ENCODE data around the gene CCDC88C. TPM values are rescaled to one million over a fixed set of nuclear protein-coding genes. Genes with fewer than 3 reads are reported as not detected.

CCDC88C gene
- polyA plus RNA-seq, 1 donor (not counting 4 experiments of a cell fraction or from before 2014, with no cell fraction given) = 2.4 TPM

GRCh38 chr14:91380123-91380522, 37.5 kb downstream of the CCDC88C start:
- H3K9me3 ChIP-seq (ENCODE audit: control insufficient read depth, low read depth, low read length) = no peaks in the 10 kb centered on the region
- H3K9me1 ChIP-seq (ENCODE audit: control insufficient read depth, extremely low read depth, insufficient read depth, low read length) = no peaks in the 10 kb centered on the region
- H3K27me3 ChIP-seq (ENCODE audit: control insufficient read depth, extremely low read depth, insufficient read depth, low read length) = no peaks in the 10 kb centered on the region
- FAIRE-seq = no peak
- no peaks in the 10 kb centered on the region for H3K79me2 ChIP-seq (ENCODE audit: control insufficient read depth, insufficient read depth, low read length)
- no peaks in the 10 kb centered on the region for H4K20me1 ChIP-seq (ENCODE audit: control insufficient read depth, extremely low read depth, insufficient read depth, low read length)
- H3K27ac ChIP-seq (ENCODE audit: control insufficient read depth, insufficient read depth, low read length) = no peak overlapping the region
- no peaks in the 10 kb centered on the region for H3K36me3 ChIP-seq (ENCODE audit: control insufficient read depth in 2 of 2, extremely low read depth in 1 of 2, insufficient read depth in 2 of 2, low read length in 2 of 2)
- TF ChIP-seq EZH2 (IDR thresholded peaks at IDR 0.05; ENCODE audit: low read length) (no peak), CTCF (optimal IDR thresholded peaks at IDR 0.05 in 1 of 3, IDR thresholded peaks at IDR 0.05 in 1 of 3, conservative IDR thresholded peaks at IDR 0.05 in 1 of 3; ENCODE audit: extremely low read depth in 1 of 3, insufficient read depth in 2 of 3, low read length in 3 of 3) (no peak)
- H3K4me1 ChIP-seq (ENCODE audit: control insufficient read depth, extremely low read depth, insufficient read depth, low read length) = no peaks in the 10 kb centered on the region
- H2AFZ ChIP-seq (ENCODE audit: control insufficient read depth, low read length) = no peak overlapping the region
- H3K9ac ChIP-seq (ENCODE audit: control insufficient read depth, extremely low read depth, insufficient read depth, low read length) = no peak overlapping the region
- DNase-seq (ENCODE audit: low read depth, low spot score) = no peak
- H3K4me3 ChIP-seq (ENCODE audit: control insufficient read depth in 2 of 3, extremely low read depth in 1 of 3, insufficient read depth in 2 of 3, low read depth in 1 of 3, low read length in 3 of 3) = no peak overlapping the region
- no peak overlapping the region for H3K4me2 ChIP-seq (ENCODE audit: control insufficient read depth, extremely low read depth, insufficient read depth, low read depth, low read length)
- dilution Hi-C loops (cut with MboI; ENCODE audit: extremely low pct_ligation_motif_present, low sequenced_read_pairs) = no loop called here

- H3K36me3 ChIP-seq (ENCODE audit: control insufficient read depth in 2 of 2, extremely low read depth in 1 of 2, insufficient read depth in 2 of 2, low read length in 2 of 2) = no peaks in the 10 kb centered on the region
- H3K4me1 ChIP-seq (ENCODE audit: control insufficient read depth, extremely low read depth, insufficient read depth, low read length) = no peaks in the 10 kb centered on the region
- no peaks in the 10 kb centered on the region for H3K27me3 ChIP-seq (ENCODE audit: control insufficient read depth, extremely low read depth, insufficient read depth, low read length)
- H3K9me3 ChIP-seq (ENCODE audit: control insufficient read depth, low read depth, low read length) = no peaks in the 10 kb centered on the region
- H3K27ac ChIP-seq (ENCODE audit: control insufficient read depth, insufficient read depth, low read length) = no peak overlapping the region
- TF ChIP-seq EZH2 (IDR thresholded peaks at IDR 0.05; ENCODE audit: low read length) (no peak), CTCF (optimal IDR thresholded peaks at IDR 0.05 in 1 of 3, IDR thresholded peaks at IDR 0.05 in 1 of 3, conservative IDR thresholded peaks at IDR 0.05 in 1 of 3; ENCODE audit: extremely low read depth in 1 of 3, insufficient read depth in 2 of 3, low read length in 3 of 3) (no peak)
- H2AFZ ChIP-seq (ENCODE audit: control insufficient read depth, low read length) = no peak overlapping the region
- FAIRE-seq (no peak), DNase-seq (ENCODE audit: low read depth, low spot score) (no peak)
- dilution Hi-C loops (cut with MboI; ENCODE audit: extremely low pct_ligation_motif_present, low sequenced_read_pairs) = no loop called here
- no peaks in the 10 kb centered on the region for H4K20me1 ChIP-seq (ENCODE audit: control insufficient read depth, extremely low read depth, insufficient read depth, low read length)
- H3K9me1 ChIP-seq (ENCODE audit: control insufficient read depth, extremely low read depth, insufficient read depth, low read length) = no peaks in the 10 kb centered on the region
- no peak overlapping the region for H3K4me3 ChIP-seq (ENCODE audit: control insufficient read depth in 2 of 3, extremely low read depth in 1 of 3, insufficient read depth in 2 of 3, low read depth in 1 of 3, low read length in 3 of 3)
- no peaks in the 10 kb centered on the region for H3K79me2 ChIP-seq (ENCODE audit: control insufficient read depth, insufficient read depth, low read length)
- H3K9ac ChIP-seq (ENCODE audit: control insufficient read depth, extremely low read depth, insufficient read depth, low read length) = no peak overlapping the region
- H3K4me2 ChIP-seq (ENCODE audit: control insufficient read depth, extremely low read depth, insufficient read depth, low read depth, low read length) = no peak overlapping the region
These were observed 38.1 kb downstream of the CCDC88C start for GRCh38 chr14:91379579-91379932.

All from keratinocyte (primary cell).